ENCODE measurements around the gene FRK.
A peak's percentile ranks its signal among the peaks of the same experiment; 100 is the strongest.

The FRK gene, protein sequence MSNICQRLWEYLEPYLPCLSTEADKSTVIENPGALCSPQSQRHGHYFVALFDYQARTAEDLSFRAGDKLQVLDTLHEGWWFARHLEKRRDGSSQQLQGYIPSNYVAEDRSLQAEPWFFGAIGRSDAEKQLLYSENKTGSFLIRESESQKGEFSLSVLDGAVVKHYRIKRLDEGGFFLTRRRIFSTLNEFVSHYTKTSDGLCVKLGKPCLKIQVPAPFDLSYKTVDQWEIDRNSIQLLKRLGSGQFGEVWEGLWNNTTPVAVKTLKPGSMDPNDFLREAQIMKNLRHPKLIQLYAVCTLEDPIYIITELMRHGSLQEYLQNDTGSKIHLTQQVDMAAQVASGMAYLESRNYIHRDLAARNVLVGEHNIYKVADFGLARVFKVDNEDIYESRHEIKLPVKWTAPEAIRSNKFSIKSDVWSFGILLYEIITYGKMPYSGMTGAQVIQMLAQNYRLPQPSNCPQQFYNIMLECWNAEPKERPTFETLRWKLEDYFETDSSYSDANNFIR

DNA sequence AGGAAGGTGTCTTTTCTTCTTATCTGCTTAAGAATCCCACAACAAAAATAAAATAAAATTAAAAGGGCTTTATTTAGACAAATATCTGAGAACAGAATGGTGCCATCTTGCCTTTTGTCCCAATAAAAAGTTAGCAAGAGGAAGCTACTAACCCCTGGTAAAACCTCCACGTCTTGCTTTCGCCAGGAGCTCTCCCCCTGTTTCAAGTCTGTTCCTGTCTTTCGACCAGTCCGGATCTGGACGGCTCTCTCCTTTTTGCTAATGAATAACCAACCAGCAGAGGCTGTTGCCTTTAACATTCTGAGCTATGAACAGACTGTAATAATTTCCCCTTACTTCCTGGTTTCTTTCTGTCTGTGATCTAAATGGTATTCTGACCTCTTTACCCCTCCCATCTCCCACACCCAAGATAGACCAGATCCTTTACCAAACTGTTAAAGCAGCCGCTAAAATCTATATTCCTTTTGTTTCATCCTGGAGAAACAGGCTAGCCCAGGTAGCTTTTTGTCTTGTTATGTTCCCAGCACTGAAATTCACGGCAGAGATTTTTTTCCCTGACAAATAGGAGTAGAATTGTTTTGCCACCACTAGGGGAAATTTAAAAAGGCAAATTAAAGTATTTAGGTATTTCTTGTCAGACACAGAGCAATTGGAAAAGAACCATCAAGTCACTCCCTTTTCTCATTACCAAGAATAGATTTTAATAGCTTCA lies at the start of gene FRK:
Gene FRK, minus strand, starts transcription at position 320 of the 712 bp plus-strand sequence. CDS start 580 bp downstream, outside the sequence.
- H3K27ac Mint-ChIP-seq: no peak within 1 kb of the TSS
- DNase-seq: no peak
- H3K36me3 Mint-ChIP-seq (ENCODE audit: low read depth): no peaks in the 10 kb centered on the region
- H3K9me3 Mint-ChIP-seq: no peaks in the 10 kb centered on the region
- no peak within 1 kb of the TSS for H3K4me3 Mint-ChIP-seq
- peaks cover 3% of the 10 kb centered on the region for H3K27me3 Mint-ChIP-seq (ENCODE audit: low read depth, poor library complexity)
- TF ChIP-seq, protein P1, sequence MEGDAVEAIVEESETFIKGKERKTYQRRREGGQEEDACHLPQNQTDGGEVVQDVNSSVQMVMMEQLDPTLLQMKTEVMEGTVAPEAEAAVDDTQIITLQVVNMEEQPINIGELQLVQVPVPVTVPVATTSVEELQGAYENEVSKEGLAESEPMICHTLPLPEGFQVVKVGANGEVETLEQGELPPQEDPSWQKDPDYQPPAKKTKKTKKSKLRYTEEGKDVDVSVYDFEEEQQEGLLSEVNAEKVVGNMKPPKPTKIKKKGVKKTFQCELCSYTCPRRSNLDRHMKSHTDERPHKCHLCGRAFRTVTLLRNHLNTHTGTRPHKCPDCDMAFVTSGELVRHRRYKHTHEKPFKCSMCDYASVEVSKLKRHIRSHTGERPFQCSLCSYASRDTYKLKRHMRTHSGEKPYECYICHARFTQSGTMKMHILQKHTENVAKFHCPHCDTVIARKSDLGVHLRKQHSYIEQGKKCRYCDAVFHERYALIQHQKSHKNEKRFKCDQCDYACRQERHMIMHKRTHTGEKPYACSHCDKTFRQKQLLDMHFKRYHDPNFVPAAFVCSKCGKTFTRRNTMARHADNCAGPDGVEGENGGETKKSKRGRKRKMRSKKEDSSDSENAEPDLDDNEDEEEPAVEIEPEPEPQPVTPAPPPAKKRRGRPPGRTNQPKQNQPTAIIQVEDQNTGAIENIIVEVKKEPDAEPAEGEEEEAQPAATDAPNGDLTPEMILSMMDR (IDR thresholded peaks at IDR 0.05): no peak
- H3K4me1 Mint-ChIP-seq: no peaks in the 10 kb centered on the region

DNA sequence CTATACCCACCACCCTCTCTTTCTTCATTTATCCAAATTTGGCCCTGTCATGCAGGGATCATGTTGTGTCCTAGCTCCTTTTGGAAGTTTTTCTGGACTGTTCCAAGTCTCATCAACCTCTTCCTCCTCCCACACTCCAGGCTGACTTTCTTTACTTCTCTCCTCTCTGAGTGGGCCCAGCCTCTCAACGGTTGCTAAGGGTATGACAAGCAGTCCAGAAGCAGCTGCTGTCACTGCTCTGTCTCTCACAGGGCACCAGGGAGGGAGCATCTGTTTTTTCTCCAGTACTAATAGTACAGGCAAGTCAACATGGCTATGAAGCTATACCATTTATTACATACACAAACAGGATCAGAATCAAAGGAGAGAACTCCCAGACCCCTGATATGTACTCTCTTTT lies 48.1 kb upstream of the FRK start:
- Mint-ChIP-seq H3K27ac (no peak overlapping the region), H3K4me3 (no peak overlapping the region), H3K4me1 (peaks cover 19% of the 10 kb centered on the region), H3K27me3 (ENCODE audit: low read depth, poor library complexity) (peaks cover 2% of the 10 kb centered on the region), H3K9me3 (no peaks in the 10 kb centered on the region), H3K36me3 (ENCODE audit: low read depth) (peaks cover 35% of the 10 kb centered on the region)
- TF ChIP-seq, protein P1 (IDR thresholded peaks at IDR 0.05): no peak
- no peak for DNase-seq

DNA sequence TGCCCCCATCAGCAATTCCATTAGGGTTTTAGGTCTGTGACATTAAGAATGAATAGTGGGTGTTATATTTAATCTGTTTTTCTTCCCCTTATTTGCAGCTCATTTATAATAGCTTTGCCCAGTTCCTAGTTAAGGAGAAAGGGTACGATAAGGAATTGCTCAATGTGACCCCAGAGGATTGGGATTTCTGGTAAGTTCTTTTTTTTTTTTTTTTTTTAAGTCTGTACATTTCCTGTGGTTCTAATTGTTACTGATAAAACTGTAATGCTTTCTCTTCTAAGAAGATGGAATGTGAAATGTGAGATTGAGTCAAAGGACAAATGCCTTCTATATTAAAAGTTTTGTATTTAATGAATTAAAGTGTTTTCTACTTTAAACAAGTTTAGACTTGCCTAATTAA lies 45.5 kb upstream of the FRK start:
- Mint-ChIP-seq H3K27me3 (ENCODE audit: low read depth, poor library complexity) (peaks cover 2% of the 10 kb centered on the region), H3K4me3 (no peak overlapping the region), H3K4me1 (peaks cover 44% of the 10 kb centered on the region), H3K27ac (no peak overlapping the region), H3K9me3 (no peaks in the 10 kb centered on the region), H3K36me3 (ENCODE audit: low read depth) (peaks cover 15% of the 10 kb centered on the region)
- DNase-seq: no peak
- TF ChIP-seq, protein P1 (IDR thresholded peaks at IDR 0.05): no peak

DNA sequence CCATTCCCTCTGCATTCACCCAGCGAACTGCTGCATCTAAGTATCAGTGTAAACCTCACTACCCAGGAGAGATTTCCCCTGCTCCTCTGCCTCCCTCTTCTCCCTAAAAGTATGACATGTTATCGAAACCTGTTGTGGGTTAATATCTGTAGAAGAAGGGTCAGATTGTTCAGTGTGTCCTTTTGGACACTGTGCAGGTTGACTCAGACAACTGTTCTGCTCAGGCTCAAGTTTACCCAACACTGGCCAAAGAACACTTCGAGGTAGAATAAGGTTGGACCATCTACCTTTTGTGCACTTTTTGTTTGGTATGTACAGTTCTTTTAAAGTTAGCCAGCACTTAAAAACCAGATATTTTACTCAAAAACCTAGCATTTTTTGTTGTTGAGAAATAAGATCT lies 44.6 kb upstream of the FRK start:
- Mint-ChIP-seq H3K4me1 (peaks cover 48% of the 10 kb centered on the region), H3K36me3 (ENCODE audit: low read depth) (peaks cover 10% of the 10 kb centered on the region), H3K27ac (no peak overlapping the region), H3K9me3 (no peaks in the 10 kb centered on the region), H3K4me3 (peak overlapping the region; percentile 53), H3K27me3 (ENCODE audit: low read depth, poor library complexity) (peaks cover 4% of the 10 kb centered on the region)
- DNase-seq: no peak
- TF ChIP-seq, protein P1 (IDR thresholded peaks at IDR 0.05): no peak

DNA sequence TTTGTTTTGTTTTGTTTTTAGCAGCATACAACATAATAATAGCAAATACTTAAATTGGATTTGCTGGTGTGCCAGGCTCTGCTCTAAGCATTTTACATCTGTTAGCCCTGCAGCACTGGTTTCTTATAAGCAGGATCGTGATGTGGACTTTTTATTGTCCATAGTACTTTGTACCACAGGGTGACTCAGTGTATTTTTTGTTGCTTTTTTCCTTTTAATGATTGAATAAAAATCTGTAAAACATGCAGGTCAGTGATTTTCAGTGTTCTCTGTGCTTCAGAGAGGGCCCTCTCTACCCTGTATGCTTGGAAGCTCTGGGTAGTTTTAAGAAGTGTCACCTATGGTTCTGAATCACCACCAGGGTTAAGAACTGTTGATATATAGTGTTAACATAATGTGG lies 43.9 kb upstream of the FRK start:
- no peaks in the 10 kb centered on the region for H3K9me3 Mint-ChIP-seq
- DNase-seq: no peak
- peaks cover 54% of the 10 kb centered on the region for H3K4me1 Mint-ChIP-seq
- H3K4me3 Mint-ChIP-seq: no peak overlapping the region
- TF ChIP-seq, protein P1 (IDR thresholded peaks at IDR 0.05): no peak
- peaks cover 5% of the 10 kb centered on the region for H3K27me3 Mint-ChIP-seq (ENCODE audit: low read depth, poor library complexity)
- H3K27ac Mint-ChIP-seq: no peak overlapping the region
- peaks cover 9% of the 10 kb centered on the region for H3K36me3 Mint-ChIP-seq (ENCODE audit: low read depth)

All from nephron progenitor cell (in vitro differentiated cells).